Measurements from ENCODE around the gene LHX1.
A peak's percentile ranks its signal among the peaks of the same experiment; 100 is the strongest.

Gene LHX1

GRCh38 chr17:36972905-36973304, 35.6 kb downstream of the LHX1 start:
- no peak for DNase-seq

DNA sequence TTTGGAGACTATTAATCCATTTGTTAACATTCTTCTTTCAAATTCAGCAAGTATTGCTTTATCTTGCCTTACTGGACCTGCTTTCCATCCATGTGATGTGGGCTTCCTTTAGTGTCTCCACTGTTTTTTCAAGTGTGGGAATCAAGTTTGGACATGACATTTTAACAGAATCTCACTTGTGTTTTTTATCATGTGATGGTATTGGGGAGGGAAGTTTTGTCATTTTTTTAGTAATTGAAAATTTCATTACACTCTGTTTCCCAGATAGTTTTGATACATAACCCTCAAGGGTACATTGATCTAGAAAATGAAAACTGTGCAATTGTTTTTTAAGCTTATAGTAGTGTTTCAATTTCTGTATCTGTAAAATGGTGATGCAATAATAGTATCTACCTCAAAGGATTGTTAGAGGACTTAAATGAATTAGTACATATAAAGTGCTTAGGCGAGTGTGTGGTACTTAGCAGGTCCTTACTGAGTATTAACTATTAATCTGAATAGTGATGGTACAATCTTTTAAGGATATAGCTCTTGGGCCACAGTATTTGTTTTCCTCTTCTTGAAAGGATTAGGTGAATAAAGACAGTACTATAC, 38.7 kb downstream of the LHX1 start:
- no peak for DNase-seq

DNA sequence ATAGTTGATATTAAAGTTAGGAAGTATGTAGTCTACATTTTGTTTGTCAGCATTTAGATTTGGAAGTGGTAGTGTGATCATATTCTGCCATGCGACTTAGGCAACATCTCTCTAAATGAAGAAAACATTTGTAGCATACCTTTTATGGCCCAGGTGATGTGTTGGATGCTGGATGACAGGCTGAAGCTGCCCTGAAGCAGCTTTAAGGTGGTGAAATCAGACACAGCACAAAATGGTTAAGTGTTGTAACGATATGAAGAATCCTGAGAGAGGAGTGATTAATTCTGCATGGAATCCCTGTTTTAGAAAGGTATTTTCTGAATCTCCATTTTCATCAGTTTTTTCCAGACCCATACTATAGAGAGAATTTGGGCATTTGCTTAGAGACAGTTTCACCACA, 39.8 kb downstream of the LHX1 start:
- DNase-seq, result no peak

DNA sequence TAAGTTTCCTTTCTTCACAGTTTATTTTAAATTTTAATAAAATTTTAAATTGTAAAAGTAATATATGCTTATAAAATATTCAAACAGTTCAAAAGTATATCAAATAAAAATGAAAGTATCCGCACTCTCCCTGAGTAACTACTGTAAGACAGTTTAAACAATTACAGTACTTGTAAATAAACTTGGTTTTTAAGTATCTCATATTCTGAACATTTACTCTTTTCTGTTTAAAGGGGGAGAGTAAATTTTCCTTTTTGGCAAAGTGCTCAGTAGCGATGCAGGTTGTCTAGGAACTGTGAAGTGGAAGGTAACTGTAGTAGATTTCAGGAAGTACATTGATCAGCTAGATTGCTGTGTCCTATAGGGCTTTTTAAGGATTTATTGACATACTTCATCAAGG, 40.3 kb downstream of the LHX1 start:
- no peak for DNase-seq

GRCh38 chr17:36978810-36979564, 41.7 kb downstream of the LHX1 start:
- no peak for DNase-seq

DNA sequence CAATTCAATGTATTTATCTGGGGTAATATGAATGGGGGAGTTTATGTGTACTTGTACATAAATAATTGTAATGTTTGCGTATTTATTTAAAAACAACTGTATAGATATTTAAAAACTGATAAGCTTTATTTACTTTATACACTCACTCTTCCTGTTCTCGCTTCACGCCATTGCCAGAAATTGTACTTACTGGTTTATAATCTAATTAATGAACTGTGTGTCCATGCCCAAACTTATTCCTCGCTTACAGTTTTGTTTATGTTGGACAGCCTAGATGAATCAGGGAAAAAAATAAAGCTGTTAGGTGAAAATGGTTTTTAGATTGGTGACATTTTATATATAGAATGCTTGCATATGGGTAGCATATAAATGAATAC, 42.3 kb downstream of the LHX1 start:
- no peak for DNase-seq

DNA sequence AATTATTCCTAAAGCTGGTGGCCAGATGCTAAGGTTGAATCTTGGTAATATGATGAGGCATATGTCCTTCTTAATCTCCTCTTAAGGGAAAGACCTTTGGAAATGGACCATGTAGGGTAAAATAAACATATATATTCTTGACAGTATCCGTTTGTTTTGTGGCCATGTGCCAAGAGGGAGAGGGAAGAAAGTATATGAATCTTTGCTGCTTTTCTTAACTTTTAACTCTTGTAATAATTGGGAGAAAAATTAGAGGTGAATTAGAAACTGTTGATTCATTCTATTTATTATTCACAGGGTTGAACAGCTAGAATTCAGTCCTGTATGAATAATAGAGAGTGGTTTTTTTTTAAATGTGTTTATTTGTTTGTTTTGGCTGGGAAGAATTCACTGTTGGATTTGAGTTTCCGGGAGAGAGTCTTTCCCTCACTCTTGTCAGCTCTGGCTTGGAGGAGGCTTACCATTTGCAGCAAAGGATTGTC, 43.0 kb downstream of the LHX1 start:
- DNase-seq, result no peak

- DNase-seq, result peak in 1 of 2 donors; percentile 2
These were observed 46.3 kb downstream of the LHX1 start for GRCh38 chr17:36983618-36984017.

- no peak for DNase-seq
These were observed 51.9 kb downstream of the LHX1 start for GRCh38 chr17:36989173-36989572.

DNA sequence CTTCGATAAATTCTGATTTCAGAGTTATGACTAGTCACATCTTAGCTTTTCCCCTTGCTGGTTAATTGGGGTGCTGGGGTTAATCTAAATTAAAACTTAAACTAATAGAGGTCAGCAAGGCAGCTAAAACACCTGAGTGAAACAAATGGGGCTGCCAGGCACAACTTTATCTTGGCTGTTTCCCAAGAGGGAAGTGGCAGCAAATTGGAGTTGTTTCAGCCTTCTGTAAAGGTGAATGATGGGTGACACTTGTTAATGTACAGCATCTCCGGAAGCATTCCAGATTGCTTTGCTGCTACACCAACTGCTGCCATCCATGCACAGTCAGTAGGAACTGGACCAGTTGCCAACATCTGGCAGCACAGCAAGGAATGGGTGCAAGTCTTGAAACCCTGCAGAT, 55.4 kb downstream of the LHX1 start:
- DNase-seq, result no peak

DNA sequence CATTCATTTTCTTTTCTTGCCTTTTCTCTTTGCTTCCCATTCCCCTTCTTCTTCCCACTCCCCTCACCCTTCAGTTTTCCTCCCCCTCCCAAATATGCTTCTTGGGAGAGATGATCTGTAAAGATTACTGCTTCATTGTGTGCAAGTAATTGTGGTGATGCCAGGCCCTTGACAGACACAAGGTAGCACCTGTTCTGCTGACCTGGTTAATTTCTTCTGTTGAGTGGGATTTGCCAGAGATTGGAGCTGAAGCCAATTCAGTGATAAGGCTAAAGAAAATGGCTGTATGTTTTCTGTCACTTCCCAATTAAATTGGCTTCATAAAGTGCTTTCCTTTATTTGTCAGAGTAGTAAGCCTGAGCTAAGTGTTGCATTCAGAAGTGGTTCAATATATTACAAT, 56.0 kb downstream of the LHX1 start:
- DNase-seq, result no peak
